Endodermal cell (in vitro differentiated cells): ENCODE results near the gene ZSWIM6. TPM values are rescaled to one million over a fixed set of nuclear protein-coding genes. Genes with fewer than 3 reads are reported as not detected.

Source experiments
- DNase-seq: peaks from one replicate; pipeline ENCODE4 v3.0.0-alpha.2; 2017
- H3K27ac ChIP-seq: 2 replicates; pipeline ENCODE4 v1.5.1; 2013; ENCODE audit warnings: mild to moderate bottlenecking, low read depth, low read length, moderate library complexity
- H3K27me3 ChIP-seq: 2 replicates; pipeline ENCODE4 v1.6.1; 2013; ENCODE audit warnings: mild to moderate bottlenecking, low read length, moderate library complexity; ENCODE audit not compliant: insufficient read depth, control insufficient read depth, poor library complexity, severe bottlenecking
- H3K36me3 ChIP-seq: 2 replicates; pipeline ENCODE4 v1.7.0; 2013; ENCODE audit warnings: mild to moderate bottlenecking, low read length, moderate library complexity; ENCODE audit not compliant: control insufficient read depth, insufficient read depth
- H3K4me1 ChIP-seq: one replicate; pipeline ENCODE4 v1.7.0; 2013; ENCODE audit warnings: low read length; ENCODE audit not compliant: control insufficient read depth, insufficient read depth
- H3K4me3 ChIP-seq: 2 replicates; pipeline ENCODE4 v1.5.1; 2013; ENCODE audit warnings: mild to moderate bottlenecking, low read length, moderate library complexity
- H3K9ac ChIP-seq: 2 replicates; pipeline ENCODE4 v1.6.1; 2013; ENCODE audit warnings: mild to moderate bottlenecking, low read length, moderate library complexity; ENCODE audit not compliant: poor library complexity, severe bottlenecking; ENCODE audit errors: extremely low read depth
- H3K9me3 ChIP-seq: 2 replicates; pipeline ENCODE4 v1.6.1; 2013; ENCODE audit warnings: mild to moderate bottlenecking, low read length, moderate library complexity; ENCODE audit not compliant: control insufficient read depth
- H3K27ac Mint-ChIP-seq: 2 replicates; pipeline ENCODE4 v1.8.0; 2020; ENCODE audit warnings: mixed read lengths
- H3K27me3 Mint-ChIP-seq: 2 replicates; pipeline ENCODE4 v1.8.0; 2021; ENCODE audit warnings: mild to moderate bottlenecking, mixed read lengths; ENCODE audit not compliant: insufficient read depth
- H3K36me3 Mint-ChIP-seq: 2 replicates; pipeline ENCODE4 v1.8.0; 2020; ENCODE audit warnings: low read depth, mixed read lengths
- H3K4me1 Mint-ChIP-seq: 2 replicates; pipeline ENCODE4 v1.8.0; 2020; ENCODE audit warnings: mixed read lengths
- H3K4me3 Mint-ChIP-seq: 2 replicates; pipeline ENCODE4 v1.8.0; 2020; ENCODE audit warnings: mild to moderate bottlenecking, moderate library complexity, mixed read lengths
- H3K9me3 Mint-ChIP-seq: 2 replicates; pipeline ENCODE4 v1.8.0; 2020; ENCODE audit warnings: mild to moderate bottlenecking, mixed read lengths
- whole genome bisulfite sequencing, 2 experiments: methylation state at CpG; one replicate each; pipeline versions ENCODE4 v1.1.5 to v1.1.7; 2013; ENCODE audit warnings: missing lambda C conversion rate in 2 of 2, mixed read lengths in 1 of 2; ENCODE audit not compliant: insufficient coverage in 1 of 2, insufficient read length in 1 of 2; 5-methylcytosine and 5-hydroxymethylcytosine counted together
- total RNA-seq, 2 donors: library from RNA; stranded (reverse); fragmentation: NEBNext Ultra II Directional in 1 of 2; extraction: Animal tissue kit (Norgen Biotek cat#: 25700) in 1 of 2; gene quantifications; 2 replicates in 1 of 2; 3 replicates in 1 of 2; pipeline ENCODE4 v1.2.1, GENCODE V29; 2021
- TF ChIP-seq, protein P1 (sequence below): fragments of 200-600 bp; sonication (generic); conservative IDR thresholded peaks from 2 replicates; pipeline ENCODE4 v1.5.0; 2021; ENCODE audit warnings: antibody characterized with exemption, mild to moderate bottlenecking

Gene ZSWIM6
- total RNA-seq, 2 donors from 2014 or later = 18.1 to 18.8 TPM

DNA sequence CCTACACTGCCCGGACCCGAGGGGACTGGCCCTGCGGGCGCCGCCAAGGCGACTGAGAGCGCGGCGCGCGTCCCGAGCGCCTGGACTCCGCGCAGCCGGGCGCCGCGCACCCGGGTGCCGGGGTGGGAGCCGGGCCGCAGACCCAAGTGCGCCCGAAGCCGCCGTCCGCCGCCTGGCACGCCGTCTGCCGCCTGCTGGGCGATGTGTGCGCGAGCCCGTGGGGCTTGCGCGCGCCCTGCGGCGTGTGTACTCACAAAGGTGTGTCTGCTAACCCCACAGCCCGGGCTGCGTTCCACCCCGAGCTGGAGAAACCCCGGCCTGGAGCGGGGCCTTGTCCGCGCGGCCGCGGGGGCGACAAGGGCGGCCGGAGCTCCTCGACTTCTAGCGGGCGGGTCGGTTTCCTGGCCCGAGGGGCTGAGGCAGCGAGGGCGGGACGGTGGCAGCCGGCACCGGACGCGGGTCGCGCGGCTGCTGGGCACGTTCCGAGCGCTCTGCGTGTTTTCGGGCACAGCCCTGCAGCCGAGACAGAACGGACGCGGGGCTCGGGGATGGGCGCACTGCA, 1.1 kb upstream of the ZSWIM6 start:
- Histone ChIP-seq H3K9ac (peak overlapping the region; percentile 78), H3K4me3 (peak overlapping the region; percentile 80), H3K36me3 (no peaks in the 10 kb centered on the region), H3K27me3 (peaks cover 36% of the 10 kb centered on the region), H3K4me1 (peaks cover 7% of the 10 kb centered on the region), H3K9me3 (no peaks in the 10 kb centered on the region), H3K27ac (peak overlapping the region; percentile 97)
- H3K4me1 Mint-ChIP-seq = peaks cover 43% of the 10 kb centered on the region
- peaks cover 58% of the 10 kb centered on the region for H3K27me3 Mint-ChIP-seq
- peak overlapping the region; percentile 31 for H3K27ac Mint-ChIP-seq
- TF ChIP-seq, protein P1, sequence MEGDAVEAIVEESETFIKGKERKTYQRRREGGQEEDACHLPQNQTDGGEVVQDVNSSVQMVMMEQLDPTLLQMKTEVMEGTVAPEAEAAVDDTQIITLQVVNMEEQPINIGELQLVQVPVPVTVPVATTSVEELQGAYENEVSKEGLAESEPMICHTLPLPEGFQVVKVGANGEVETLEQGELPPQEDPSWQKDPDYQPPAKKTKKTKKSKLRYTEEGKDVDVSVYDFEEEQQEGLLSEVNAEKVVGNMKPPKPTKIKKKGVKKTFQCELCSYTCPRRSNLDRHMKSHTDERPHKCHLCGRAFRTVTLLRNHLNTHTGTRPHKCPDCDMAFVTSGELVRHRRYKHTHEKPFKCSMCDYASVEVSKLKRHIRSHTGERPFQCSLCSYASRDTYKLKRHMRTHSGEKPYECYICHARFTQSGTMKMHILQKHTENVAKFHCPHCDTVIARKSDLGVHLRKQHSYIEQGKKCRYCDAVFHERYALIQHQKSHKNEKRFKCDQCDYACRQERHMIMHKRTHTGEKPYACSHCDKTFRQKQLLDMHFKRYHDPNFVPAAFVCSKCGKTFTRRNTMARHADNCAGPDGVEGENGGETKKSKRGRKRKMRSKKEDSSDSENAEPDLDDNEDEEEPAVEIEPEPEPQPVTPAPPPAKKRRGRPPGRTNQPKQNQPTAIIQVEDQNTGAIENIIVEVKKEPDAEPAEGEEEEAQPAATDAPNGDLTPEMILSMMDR = peak; percentile 56
- H3K36me3 Mint-ChIP-seq = no peaks in the 10 kb centered on the region
- DNase-seq = peak; percentile 83
- WGBS, 2 experiments = 0% methylated on average over 8 to 80 of the region's 80 CpGs
- no peaks in the 10 kb centered on the region for H3K9me3 Mint-ChIP-seq
- H3K4me3 Mint-ChIP-seq = peak overlapping the region; percentile 75

DNA sequence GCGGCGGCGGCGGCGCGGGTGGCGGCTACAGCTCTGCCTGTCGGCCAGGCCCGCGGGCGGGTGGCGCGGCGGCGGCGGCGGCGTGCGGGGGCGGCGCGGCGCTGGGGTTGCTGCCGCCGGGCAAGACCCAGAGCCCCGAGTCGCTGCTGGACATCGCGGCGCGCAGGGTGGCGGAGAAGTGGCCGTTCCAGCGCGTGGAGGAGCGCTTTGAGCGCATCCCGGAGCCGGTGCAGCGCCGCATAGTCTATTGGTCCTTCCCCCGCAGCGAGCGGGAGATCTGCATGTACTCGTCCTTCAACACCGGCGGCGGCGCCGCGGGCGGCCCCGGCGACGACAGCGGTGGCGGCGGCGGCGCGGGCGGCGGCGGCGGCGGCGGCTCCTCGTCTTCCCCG, 296 bp downstream of the ZSWIM6 start:
- Histone ChIP-seq H3K4me1 (peaks cover 7% of the 10 kb centered on the region), H3K27ac (peak overlapping the region; percentile 60), H3K9ac (no peak overlapping the region), H3K36me3 (peaks cover 6% of the 10 kb centered on the region), H3K4me3 (no peak overlapping the region), H3K27me3 (peaks cover 27% of the 10 kb centered on the region), H3K9me3 (no peaks in the 10 kb centered on the region)
- WGBS, 2 experiments = 0% methylated on average over 69 of the region's 69 CpGs; no CpG with 5 or more reads in 1 of the 2 experiments
- Mint-ChIP-seq H3K4me1 (peaks cover 43% of the 10 kb centered on the region), H3K4me3 (peak overlapping the region; percentile 75), H3K9me3 (no peaks in the 10 kb centered on the region), H3K27ac (peak overlapping the region; percentile 90), H3K36me3 (peaks cover 9% of the 10 kb centered on the region), H3K27me3 (peaks cover 47% of the 10 kb centered on the region)
- DNase-seq = no peak
- TF ChIP-seq, protein P1 = no peak

DNA sequence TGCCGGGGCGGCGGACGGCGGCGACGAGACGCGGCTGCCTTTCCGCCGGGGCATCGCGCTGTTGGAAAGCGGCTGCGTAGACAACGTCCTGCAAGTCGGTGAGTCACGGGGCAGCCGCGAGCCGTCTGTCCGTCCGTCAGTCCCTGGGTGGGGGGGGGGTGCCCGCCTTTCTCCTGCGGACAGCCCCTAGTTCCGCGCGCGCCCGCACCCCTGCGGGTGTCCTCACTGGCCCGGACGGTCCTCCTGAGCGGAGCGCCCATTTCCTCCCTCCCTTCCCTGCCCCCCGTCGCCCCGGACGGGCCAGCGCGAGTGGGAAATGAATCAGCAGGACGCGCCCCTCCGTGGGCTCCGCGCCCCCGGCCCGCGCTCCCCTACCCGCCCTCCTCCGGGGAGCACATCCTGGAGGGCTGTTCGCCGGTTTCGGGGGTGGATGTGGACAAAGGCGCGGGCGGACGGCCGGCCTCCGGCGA, 828 bp downstream of the ZSWIM6 start:
- peaks cover 42% of the 10 kb centered on the region for H3K27me3 Mint-ChIP-seq
- H3K9me3 Mint-ChIP-seq = no peaks in the 10 kb centered on the region
- H3K4me1 Mint-ChIP-seq = peaks cover 39% of the 10 kb centered on the region
- 0% methylated on average over 61 of the region's 61 CpGs; no CpG with 5 or more reads in 1 of the 2 experiments for WGBS, 2 experiments
- DNase-seq = peak; percentile 70
- peak overlapping the region; percentile 92 for H3K27ac ChIP-seq
- TF ChIP-seq, protein P1 = no peak
- H3K9ac ChIP-seq = peak overlapping the region; percentile 73
- peaks cover 21% of the 10 kb centered on the region for H3K27me3 ChIP-seq
- H3K36me3 ChIP-seq = peaks cover 6% of the 10 kb centered on the region
- H3K9me3 ChIP-seq = no peaks in the 10 kb centered on the region
- H3K4me1 ChIP-seq = peaks cover 7% of the 10 kb centered on the region
- no peak overlapping the region for H3K27ac Mint-ChIP-seq
- H3K36me3 Mint-ChIP-seq = peaks cover 12% of the 10 kb centered on the region
- H3K4me3 ChIP-seq = peak overlapping the region; percentile 88
- peak overlapping the region; percentile 75 for H3K4me3 Mint-ChIP-seq
